ENCODE data around the gene RER1. TPM values are rescaled to one million over a fixed set of nuclear protein-coding genes. Genes with fewer than 3 reads are reported as not detected.

The RER1 gene
- total RNA-seq, 4 donors from 2014 or later, result 56.4 to 76.8 (median 66.8) TPM

GRCh38 chr1:2382621-2383361 is 8.8 kb upstream of the RER1 start:
- no peaks in the 10 kb centered on the region for H3K27me3 ChIP-seq
- WGBS, 2 donors, result 60% methylated on average over 11 to 13 of the region's 13 CpGs
- no peak for TF ChIP-seq POLR2A (IDR thresholded peaks at IDR 0.05)
- peak in 3 of 5 experiments; percentile 11 to 40 (median 28) for TF ChIP-seq CTCF (IDR thresholded peaks at IDR 0.05)
- no peak overlapping the region for H3K4me3 ChIP-seq
- no peak overlapping the region for H3K27ac ChIP-seq
- peaks cover 0 to 16% (median 8%) of the 10 kb centered on the region in 4 donors for H3K4me1 ChIP-seq
- no peak for DNase-seq (ENCODE audit: low spot score in 2 of 2)
- no peaks in the 10 kb centered on the region for H3K9me3 ChIP-seq
- peaks cover 0 to 18% (median 0%) of the 10 kb centered on the region in 3 donors for H3K36me3 ChIP-seq

- TF ChIP-seq POLR2A (IDR thresholded peaks at IDR 0.05), result no peak
Observed at GRCh38 chr1:2383576-2383975, 8.1 kb upstream of the RER1 start.

GRCh38 chr1:2384130-2384860 is 7.3 kb upstream of the RER1 start:
- Histone ChIP-seq H3K9me3 (no peaks in the 10 kb centered on the region), H3K27ac (no peak overlapping the region), H3K4me1 (peaks cover 0 to 16% (median 8%) of the 10 kb centered on the region in 4 donors), H3K36me3 (peaks cover 0 to 20% (median 0%) of the 10 kb centered on the region in 3 donors), H3K27me3 (no peaks in the 10 kb centered on the region), H3K4me3 (no peak overlapping the region)
- 88 to 91% methylated on average over 21 of the region's 21 CpGs for WGBS, 2 donors
- TF ChIP-seq CTCF (IDR thresholded peaks at IDR 0.05) (no peak), POLR2A (IDR thresholded peaks at IDR 0.05) (no peak), EP300 (IDR thresholded peaks at IDR 0.05) (no peak)
- DNase-seq (ENCODE audit: low spot score in 2 of 2), result no peak

More at GRCh38 chr1:2383576-2383975, 8.1 kb upstream of the RER1 start:
- DNase-seq (ENCODE audit: low spot score in 2 of 2), result no peak
- Histone ChIP-seq H3K9me3 (no peaks in the 10 kb centered on the region), H3K27ac (no peak overlapping the region), H3K36me3 (peaks cover 0 to 20% (median 0%) of the 10 kb centered on the region in 3 donors), H3K4me1 (peaks cover 0 to 16% (median 8%) of the 10 kb centered on the region in 4 donors), H3K27me3 (no peaks in the 10 kb centered on the region), H3K4me3 (no peak overlapping the region)
- 87 to 89% methylated on average over 14 of the region's 14 CpGs for WGBS, 2 donors

GRCh38 chr1:2384941-2385481 is 6.6 kb upstream of the RER1 start:
- Histone ChIP-seq H3K9me3 (no peaks in the 10 kb centered on the region), H3K27ac (no peak overlapping the region), H3K4me1 (peaks cover 0 to 20% (median 8%) of the 10 kb centered on the region in 4 donors), H3K36me3 (peaks cover 0 to 20% (median 0%) of the 10 kb centered on the region in 3 donors), H3K27me3 (no peaks in the 10 kb centered on the region), H3K4me3 (no peak overlapping the region)
- DNase-seq (ENCODE audit: low spot score in 2 of 2), result no peak
- TF ChIP-seq EP300 (IDR thresholded peaks at IDR 0.05) (no peak), CTCF (IDR thresholded peaks at IDR 0.05) (no peak), POLR2A (IDR thresholded peaks at IDR 0.05) (no peak)
- 81 to 82% methylated on average over 27 to 35 of the region's 41 CpGs for WGBS, 2 donors

- no peak overlapping the region for H3K27ac ChIP-seq
- H3K27me3 ChIP-seq, result no peaks in the 10 kb centered on the region
- WGBS, 2 donors, result 87 to 91% methylated on average over 14 to 19 of the region's 19 CpGs
- H3K9me3 ChIP-seq, result no peaks in the 10 kb centered on the region
- H3K4me3 ChIP-seq, result no peak overlapping the region
- no peak for DNase-seq (ENCODE audit: low spot score in 2 of 2)
- no peak for TF ChIP-seq CTCF (IDR thresholded peaks at IDR 0.05)
- TF ChIP-seq POLR2A (IDR thresholded peaks at IDR 0.05), result no peak
- no peak for TF ChIP-seq EP300 (IDR thresholded peaks at IDR 0.05)
- peaks cover 0 to 26% (median 10%) of the 10 kb centered on the region in 4 donors for H3K4me1 ChIP-seq
- peaks cover 0 to 20% (median 0%) of the 10 kb centered on the region in 3 donors for H3K36me3 ChIP-seq
Observed at GRCh38 chr1:2385606-2386280, 5.9 kb upstream of the RER1 start.
